HEK293 (cell line): ENCODE results near the gene VILL.
A peak's percentile ranks its signal among the peaks of the same experiment; 100 is the strongest.

Source experiments
- GLIS1 ChIP-seq: fragments of 450-650 bp; formaldehyde crosslinking; IDR thresholded peaks from 2 replicates; pipeline ENCODE4 v1.5.1; 2016; ENCODE audit warnings: missing biosample characterization, missing genetic modification characterization
- HOXD13 ChIP-seq: sonication (generic); formaldehyde crosslinking; IDR thresholded peaks from 2 replicates; pipeline ENCODE4 v1.8.0; 2022; ENCODE audit warnings: missing genetic modification reagents, borderline replicate concordance
- KLF9 ChIP-seq: fragments of 450-650 bp; formaldehyde crosslinking; IDR thresholded peaks from 2 replicates; pipeline ENCODE4 v1.5.1; 2016; ENCODE audit warnings: missing biosample characterization, missing genetic modification characterization, low read depth
- MEIS1 ChIP-seq: sonication (generic); formaldehyde crosslinking; IDR thresholded peaks from 2 replicates; pipeline ENCODE4 v1.8.1; 2022; ENCODE audit warnings: missing genetic modification reagents, mild to moderate bottlenecking, borderline replicate concordance
- ZBTB1 ChIP-seq: fragments of 450-650 bp; formaldehyde crosslinking; IDR thresholded peaks from 2 replicates; pipeline ENCODE4 v1.5.1; 2016; ENCODE audit warnings: missing biosample characterization, missing genetic modification characterization
- ZBTB8A ChIP-seq: fragments of 450-650 bp; formaldehyde crosslinking; IDR thresholded peaks from 2 replicates; pipeline ENCODE4 v1.5.1; 2016; ENCODE audit warnings: missing biosample characterization, missing genetic modification characterization
- ZIC2 ChIP-seq: fragments of 450-650 bp; formaldehyde crosslinking; IDR thresholded peaks from 2 replicates; pipeline ENCODE4 v1.5.1; 2016; ENCODE audit warnings: missing biosample characterization, missing genetic modification characterization
- ZNF114 ChIP-seq: fragments of 450-650 bp; formaldehyde crosslinking; IDR thresholded peaks from 2 replicates; pipeline ENCODE4 v1.5.0; 2017; ENCODE audit warnings: missing biosample characterization, missing genetic modification characterization
- ZNF155 ChIP-seq: fragments of 450-650 bp; formaldehyde crosslinking; IDR thresholded peaks from 2 replicates; pipeline ENCODE4 v1.5.1; 2016; ENCODE audit warnings: missing biosample characterization, missing genetic modification characterization
- ZNF37A ChIP-seq: fragments of 450-650 bp; IDR thresholded peaks from 2 replicates; pipeline ENCODE4 v1.5.1; 2018; ENCODE audit warnings: missing biosample characterization, missing genetic modification characterization
- ZNF768 ChIP-seq: fragments of 450-650 bp; formaldehyde crosslinking; IDR thresholded peaks from 2 replicates; pipeline ENCODE4 v1.5.1; 2018; ENCODE audit warnings: missing biosample characterization, mild to moderate bottlenecking, missing genetic modification characterization
- ZNF830 ChIP-seq: fragments of 450-650 bp; IDR thresholded peaks from 2 replicates; pipeline ENCODE4 v1.5.0; 2018; ENCODE audit warnings: missing biosample characterization, missing genetic modification characterization, low read depth, mild to moderate bottlenecking, moderate library complexity
- TF ChIP-seq, protein P1 (sequence below): fragments of 450-650 bp; formaldehyde crosslinking; IDR thresholded peaks from 2 replicates; pipeline ENCODE4 v1.5.0; 2017; ENCODE audit warnings: missing biosample characterization, missing genetic modification characterization, borderline replicate concordance
- TF ChIP-seq, protein P2 (sequence below): fragments of 450-650 bp; formaldehyde crosslinking; conservative IDR thresholded peaks from 2 replicates; pipeline ENCODE4 v1.5.1; 2016; ENCODE audit warnings: low read depth, missing biosample characterization, missing genetic modification characterization
- TF ChIP-seq, protein P3 (sequence below): fragments of 450-650 bp; formaldehyde crosslinking; IDR thresholded peaks from 2 replicates; pipeline ENCODE4 v1.5.1; 2016; ENCODE audit warnings: missing biosample characterization, missing genetic modification characterization, low read depth
- TF ChIP-seq, protein P4 (sequence below): fragments of 450-650 bp; formaldehyde crosslinking; IDR thresholded peaks from 2 replicates; pipeline ENCODE4 v1.5.1; 2016; ENCODE audit warnings: missing biosample characterization, missing genetic modification characterization
- TF ChIP-seq, protein P5 (sequence below): fragments of 450-650 bp; formaldehyde crosslinking; IDR thresholded peaks from 2 replicates; pipeline ENCODE4 v1.5.1; 2016; ENCODE audit warnings: missing biosample characterization, missing genetic modification characterization
- TF ChIP-seq, protein P6 (sequence below): fragments of 450-650 bp; formaldehyde crosslinking; IDR thresholded peaks from 2 replicates; pipeline ENCODE4 v1.5.1; 2016; ENCODE audit warnings: missing biosample characterization, missing genetic modification characterization

The VILL gene

DNA sequence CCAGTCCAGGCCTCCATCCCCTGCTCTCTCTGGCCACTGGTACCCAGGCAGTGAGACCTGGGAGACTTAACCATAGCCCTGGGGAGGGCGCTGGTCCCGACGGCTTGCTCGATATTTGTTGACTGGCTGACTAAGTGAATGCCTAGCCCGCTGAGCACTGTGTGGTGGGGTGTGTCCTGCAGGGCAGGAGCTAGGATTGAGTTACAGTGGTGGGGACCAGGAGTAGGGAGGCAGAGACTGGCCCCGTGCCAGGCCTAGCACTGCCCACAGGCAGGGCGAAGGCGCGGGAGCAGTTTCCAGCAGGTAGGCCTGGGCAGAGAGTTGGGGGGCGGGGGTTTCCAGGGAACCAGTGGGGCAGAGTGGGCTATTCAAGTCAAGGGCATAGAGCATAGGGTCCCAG lies at the start of gene VILL (continued):
- TF ChIP-seq, protein P1, sequence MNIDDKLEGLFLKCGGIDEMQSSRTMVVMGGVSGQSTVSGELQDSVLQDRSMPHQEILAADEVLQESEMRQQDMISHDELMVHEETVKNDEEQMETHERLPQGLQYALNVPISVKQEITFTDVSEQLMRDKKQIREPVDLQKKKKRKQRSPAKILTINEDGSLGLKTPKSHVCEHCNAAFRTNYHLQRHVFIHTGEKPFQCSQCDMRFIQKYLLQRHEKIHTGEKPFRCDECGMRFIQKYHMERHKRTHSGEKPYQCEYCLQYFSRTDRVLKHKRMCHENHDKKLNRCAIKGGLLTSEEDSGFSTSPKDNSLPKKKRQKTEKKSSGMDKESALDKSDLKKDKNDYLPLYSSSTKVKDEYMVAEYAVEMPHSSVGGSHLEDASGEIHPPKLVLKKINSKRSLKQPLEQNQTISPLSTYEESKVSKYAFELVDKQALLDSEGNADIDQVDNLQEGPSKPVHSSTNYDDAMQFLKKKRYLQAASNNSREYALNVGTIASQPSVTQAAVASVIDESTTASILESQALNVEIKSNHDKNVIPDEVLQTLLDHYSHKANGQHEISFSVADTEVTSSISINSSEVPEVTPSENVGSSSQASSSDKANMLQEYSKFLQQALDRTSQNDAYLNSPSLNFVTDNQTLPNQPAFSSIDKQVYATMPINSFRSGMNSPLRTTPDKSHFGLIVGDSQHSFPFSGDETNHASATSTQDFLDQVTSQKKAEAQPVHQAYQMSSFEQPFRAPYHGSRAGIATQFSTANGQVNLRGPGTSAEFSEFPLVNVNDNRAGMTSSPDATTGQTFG = no peak
- TF ChIP-seq HOXD13 (CRISPR knock-in tag) (no peak), ZNF37A (tag by site-specific recombination) (no peak), MEIS1 (CRISPR knock-in tag) (no peak), ZNF768 (tag by site-specific recombination) (no peak), GLIS1 (tag by site-specific recombination) (peak; percentile 33; the same call in 1 of the 2 replicates), ZBTB8A (tag by site-specific recombination) (no peak), ZIC2 (tag by site-specific recombination) (peak; percentile 65), ZNF830 (no peak), ZNF155 (tag by site-specific recombination) (no peak), KLF9 (tag by site-specific recombination) (peak; percentile 27; the same call in 1 of the 2 replicates), ZNF114 (no peak), ZBTB1 (tag by site-specific recombination) (no peak)
- TF ChIP-seq, protein P2, sequence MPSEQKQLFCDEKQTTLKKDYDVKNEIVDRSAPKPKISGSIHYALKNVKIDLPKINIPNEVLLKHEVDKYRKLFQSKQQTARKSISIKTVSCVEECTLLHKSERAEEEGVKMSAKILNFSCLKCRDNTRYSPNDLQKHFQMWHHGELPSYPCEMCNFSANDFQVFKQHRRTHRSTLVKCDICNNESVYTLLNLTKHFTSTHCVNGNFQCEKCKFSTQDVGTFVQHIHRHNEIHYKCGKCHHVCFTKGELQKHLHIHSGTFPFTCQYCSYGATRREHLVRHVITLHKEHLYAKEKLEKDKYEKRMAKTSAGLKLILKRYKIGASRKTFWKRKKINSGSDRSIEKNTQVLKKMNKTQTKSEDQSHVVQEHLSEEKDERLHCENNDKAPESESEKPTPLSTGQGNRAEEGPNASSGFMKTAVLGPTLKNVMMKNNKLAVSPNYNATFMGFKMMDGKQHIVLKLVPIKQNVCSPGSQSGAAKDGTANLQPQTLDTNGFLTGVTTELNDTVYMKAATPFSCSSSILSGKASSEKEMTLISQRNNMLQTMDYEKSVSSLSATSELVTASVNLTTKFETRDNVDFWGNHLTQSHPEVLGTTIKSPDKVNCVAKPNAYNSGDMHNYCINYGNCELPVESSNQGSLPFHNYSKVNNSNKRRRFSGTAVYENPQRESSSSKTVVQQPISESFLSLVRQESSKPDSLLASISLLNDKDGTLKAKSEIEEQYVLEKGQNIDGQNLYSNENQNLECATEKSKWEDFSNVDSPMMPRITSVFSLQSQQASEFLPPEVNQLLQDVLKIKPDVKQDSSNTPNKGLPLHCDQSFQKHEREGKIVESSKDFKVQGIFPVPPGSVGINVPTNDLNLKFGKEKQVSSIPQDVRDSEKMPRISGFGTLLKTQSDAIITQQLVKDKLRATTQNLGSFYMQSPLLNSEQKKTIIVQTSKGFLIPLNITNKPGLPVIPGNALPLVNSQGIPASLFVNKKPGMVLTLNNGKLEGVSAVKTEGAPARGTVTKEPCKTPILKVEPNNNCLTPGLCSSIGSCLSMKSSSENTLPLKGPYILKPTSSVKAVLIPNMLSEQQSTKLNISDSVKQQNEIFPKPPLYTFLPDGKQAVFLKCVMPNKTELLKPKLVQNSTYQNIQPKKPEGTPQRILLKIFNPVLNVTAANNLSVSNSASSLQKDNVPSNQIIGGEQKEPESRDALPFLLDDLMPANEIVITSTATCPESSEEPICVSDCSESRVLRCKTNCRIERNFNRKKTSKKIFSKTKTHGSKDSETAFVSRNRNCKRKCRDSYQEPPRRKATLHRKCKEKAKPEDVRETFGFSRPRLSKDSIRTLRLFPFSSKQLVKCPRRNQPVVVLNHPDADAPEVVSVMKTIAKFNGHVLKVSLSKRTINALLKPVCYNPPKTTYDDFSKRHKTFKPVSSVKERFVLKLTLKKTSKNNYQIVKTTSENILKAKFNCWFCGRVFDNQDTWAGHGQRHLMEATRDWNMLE (tag by site-specific recombination) = no peak
- TF ChIP-seq, protein P3, sequence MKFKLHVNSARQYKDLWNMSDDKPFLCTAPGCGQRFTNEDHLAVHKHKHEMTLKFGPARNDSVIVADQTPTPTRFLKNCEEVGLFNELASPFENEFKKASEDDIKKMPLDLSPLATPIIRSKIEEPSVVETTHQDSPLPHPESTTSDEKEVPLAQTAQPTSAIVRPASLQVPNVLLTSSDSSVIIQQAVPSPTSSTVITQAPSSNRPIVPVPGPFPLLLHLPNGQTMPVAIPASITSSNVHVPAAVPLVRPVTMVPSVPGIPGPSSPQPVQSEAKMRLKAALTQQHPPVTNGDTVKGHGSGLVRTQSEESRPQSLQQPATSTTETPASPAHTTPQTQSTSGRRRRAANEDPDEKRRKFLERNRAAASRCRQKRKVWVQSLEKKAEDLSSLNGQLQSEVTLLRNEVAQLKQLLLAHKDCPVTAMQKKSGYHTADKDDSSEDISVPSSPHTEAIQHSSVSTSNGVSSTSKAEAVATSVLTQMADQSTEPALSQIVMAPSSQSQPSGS (tag by site-specific recombination) = no peak
- TF ChIP-seq, protein P4, sequence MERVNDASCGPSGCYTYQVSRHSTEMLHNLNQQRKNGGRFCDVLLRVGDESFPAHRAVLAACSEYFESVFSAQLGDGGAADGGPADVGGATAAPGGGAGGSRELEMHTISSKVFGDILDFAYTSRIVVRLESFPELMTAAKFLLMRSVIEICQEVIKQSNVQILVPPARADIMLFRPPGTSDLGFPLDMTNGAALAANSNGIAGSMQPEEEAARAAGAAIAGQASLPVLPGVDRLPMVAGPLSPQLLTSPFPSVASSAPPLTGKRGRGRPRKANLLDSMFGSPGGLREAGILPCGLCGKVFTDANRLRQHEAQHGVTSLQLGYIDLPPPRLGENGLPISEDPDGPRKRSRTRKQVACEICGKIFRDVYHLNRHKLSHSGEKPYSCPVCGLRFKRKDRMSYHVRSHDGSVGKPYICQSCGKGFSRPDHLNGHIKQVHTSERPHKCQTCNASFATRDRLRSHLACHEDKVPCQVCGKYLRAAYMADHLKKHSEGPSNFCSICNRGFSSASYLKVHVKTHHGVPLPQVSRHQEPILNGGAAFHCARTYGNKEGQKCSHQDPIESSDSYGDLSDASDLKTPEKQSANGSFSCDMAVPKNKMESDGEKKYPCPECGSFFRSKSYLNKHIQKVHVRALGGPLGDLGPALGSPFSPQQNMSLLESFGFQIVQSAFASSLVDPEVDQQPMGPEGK = peak; percentile 63
- TF ChIP-seq, protein P5, sequence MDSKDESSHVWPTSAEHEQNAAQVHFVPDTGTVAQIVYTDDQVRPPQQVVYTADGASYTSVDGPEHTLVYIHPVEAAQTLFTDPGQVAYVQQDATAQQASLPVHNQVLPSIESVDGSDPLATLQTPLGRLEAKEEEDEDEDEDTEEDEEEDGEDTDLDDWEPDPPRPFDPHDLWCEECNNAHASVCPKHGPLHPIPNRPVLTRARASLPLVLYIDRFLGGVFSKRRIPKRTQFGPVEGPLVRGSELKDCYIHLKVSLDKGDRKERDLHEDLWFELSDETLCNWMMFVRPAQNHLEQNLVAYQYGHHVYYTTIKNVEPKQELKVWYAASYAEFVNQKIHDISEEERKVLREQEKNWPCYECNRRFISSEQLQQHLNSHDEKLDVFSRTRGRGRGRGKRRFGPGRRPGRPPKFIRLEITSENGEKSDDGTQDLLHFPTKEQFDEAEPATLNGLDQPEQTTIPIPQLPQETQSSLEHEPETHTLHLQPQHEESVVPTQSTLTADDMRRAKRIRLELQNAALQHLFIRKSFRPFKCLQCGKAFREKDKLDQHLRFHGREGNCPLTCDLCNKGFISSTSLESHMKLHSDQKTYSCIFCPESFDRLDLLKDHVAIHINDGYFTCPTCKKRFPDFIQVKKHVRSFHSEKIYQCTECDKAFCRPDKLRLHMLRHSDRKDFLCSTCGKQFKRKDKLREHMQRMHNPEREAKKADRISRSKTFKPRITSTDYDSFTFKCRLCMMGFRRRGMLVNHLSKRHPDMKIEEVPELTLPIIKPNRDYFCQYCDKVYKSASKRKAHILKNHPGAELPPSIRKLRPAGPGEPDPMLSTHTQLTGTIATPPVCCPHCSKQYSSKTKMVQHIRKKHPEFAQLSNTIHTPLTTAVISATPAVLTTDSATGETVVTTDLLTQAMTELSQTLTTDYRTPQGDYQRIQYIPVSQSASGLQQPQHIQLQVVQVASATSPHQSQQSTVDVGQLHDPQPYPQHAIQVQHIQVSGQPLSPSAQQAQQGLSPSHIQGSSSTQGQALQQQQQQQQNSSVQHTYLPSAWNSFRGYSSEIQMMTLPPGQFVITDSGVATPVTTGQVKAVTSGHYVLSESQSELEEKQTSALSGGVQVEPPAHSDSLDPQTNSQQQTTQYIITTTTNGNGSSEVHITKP = peak; percentile 38; the same call in 1 of the 2 replicates
- TF ChIP-seq, protein P6, sequence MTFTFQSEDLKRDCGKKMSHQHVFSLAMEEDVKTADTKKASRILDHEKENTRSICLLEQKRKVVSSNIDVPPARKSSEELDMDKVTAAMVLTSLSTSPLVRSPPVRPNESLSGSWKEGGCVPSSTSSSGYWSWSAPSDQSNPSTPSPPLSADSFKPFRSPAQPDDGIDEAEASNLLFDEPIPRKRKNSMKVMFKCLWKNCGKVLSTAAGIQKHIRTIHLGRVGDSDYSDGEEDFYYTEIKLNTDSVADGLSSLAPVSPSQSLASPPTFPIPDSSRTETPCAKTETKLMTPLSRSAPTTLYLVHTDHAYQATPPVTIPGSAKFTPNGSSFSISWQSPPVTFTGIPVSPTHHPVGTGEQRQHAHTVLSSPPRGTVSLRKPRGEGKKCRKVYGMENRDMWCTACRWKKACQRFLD (tag by site-specific recombination) = no peak
- TF ChIP-seq, all 188 proteins: peak for 16
